Measurements from ENCODE around the gene ARIH1.
"Not testable (repeated sequence)": the region's sequence is repeated elsewhere in the genome, so short reads cannot be mapped to it uniquely, and the experiment has no call there.

The ARIH1 gene

DNA sequence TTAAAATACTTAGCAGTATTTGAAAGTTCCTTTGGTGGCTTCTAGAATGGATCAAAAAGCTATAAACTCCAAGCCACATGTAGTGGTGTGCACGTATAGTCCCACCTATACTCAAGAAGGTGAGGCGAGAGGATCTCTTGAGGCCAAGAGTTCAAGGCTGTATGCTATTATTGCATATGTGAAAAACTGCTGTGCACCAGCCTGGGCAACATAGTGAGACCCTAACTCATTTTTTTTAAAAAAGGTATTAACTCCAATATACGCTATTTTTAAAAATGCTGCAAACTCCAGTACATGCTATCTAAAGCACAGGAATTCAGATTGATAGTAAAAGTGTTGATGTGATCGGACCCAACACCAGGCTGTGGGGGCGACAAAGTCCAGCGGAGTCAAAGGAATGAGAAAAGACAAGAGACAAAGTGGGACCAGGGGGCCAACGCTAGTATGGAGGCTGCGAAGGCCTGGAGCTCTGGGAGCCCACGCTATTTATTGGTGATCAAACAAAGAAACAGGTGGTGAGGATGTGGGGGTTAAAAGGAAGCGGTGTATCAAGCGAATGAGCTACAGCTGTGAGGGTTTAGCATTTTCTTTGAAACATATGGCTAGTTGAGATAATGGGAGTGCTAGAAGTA lies 66.6 kb downstream of the ARIH1 start:
- no peak for DNase-seq

DNA sequence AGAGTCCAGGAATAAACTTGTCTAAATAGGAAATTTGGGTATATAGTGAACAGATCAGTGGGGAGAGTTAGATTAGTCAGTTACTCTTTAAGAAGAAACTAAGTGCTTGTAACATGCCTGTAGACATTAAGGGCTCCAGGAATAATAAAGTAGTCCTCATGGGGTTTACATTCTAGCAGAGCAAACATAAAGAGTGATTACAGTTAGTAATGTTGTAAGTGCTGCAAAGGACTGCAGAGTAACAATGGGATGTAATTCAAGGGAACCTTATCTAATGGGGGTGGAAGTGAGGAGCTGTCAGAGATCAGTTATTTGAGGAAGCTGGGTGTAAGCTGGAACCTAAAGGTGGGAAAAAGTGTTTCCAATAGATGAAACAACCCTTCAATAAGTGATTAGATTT lies 67.5 kb downstream of the ARIH1 start:
- no peak for DNase-seq

DNA sequence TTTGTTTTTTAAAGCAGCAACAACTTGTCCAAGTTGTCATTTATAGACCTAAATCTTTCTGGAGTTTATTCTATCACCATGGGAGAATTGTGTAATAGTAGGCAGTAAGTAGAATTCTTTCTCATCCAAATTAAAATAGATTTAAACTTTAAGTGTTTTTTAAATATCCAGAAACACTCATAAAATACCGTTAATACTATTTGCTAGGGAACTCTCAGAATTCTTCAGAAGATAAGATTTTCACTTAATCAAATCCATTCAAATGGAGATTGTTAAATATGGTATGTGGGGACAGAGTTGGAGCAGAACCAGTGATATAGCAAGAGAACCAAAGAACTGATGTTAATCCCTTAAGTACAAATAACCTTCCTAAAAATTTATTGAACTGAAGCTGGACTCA lies 71.0 kb downstream of the ARIH1 start:
- DNase-seq: no peak

GRCh38 chr15:72554471-72555425 lies 80.6 kb downstream of the ARIH1 start:
- no peak for DNase-seq

DNA sequence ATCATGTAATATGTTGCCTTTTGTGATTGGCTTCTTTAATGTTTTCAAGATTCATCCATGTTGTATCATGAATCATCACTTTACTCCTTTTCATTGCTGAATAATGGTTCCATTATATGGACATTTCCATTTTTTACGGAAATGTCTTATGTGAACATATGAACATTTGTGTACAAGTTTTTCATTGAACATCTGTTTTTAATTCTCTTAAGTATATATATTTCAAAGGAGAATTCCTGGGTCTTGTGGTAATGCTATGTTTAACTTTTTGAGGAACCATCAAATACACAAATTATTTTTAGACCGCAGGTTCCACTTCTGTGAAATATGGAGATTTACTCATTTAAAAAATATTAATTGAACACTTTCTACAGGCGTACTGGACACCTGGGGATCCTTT lies 85.7 kb downstream of the ARIH1 start:
- DNase-seq: no peak

- no peak for DNase-seq
Measured at GRCh38 chr15:72560458-72560857, 86.3 kb downstream of the ARIH1 start.

DNA sequence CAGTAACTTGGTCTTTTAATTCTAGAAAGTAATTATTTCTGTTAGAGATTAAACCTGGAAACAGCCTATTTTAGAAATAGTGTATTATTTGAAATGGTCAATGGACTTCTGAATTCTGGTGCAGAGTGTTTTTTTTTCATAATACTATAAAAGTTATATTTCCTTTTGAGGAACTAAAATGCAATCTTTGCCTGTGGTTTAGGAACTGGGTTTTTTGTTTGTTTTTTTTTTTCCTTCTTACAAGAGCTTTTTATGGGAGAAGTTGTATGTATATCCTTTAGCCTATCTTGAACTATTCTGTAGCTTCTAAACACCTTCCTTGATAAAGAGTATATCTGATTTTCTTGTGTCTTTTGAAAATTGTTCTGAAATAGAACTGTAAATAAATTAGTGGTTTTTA lies 88.3 kb downstream of the ARIH1 start:
- DNase-seq: no peak

DNA sequence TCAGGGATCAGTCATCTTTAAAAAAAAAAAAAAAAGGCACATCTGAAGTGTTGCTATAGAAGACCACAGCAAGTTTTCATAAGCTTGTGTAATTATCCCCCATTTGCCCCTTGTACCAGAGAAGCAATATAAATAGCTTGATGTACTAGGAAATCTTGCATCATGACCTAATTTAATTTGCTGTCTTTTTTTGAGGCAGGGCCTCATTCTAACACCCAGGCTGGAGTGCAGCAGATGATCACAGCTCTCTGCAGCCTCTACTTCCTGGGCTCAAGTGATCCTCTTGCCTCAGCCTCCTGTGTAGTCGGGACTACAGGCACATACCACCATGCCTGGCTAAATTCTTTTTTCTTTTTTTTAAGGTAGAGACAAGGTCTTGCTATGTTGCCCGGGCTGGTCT lies 88.7 kb downstream of the ARIH1 start:
- DNase-seq: no peak

DNA sequence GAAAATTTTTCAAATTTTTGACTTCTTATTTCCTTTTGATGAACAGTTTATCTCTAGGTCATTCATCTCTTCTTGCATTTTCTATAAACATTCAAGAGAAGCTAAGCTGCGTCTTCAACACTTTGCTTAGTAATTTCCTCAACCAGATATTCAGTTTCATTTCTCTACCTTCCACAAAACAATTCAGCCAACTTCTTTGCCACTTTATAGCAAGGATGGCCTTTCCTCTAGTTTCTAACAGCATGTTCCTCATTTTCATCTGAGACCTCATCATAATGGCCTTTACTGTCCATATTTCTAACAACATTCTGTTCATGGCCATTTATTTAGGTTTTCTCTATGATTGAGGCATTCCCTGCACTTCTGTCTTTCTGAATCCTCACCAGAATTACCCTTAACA lies 90.0 kb downstream of the ARIH1 start:
- DNase-seq: no peak

DNA sequence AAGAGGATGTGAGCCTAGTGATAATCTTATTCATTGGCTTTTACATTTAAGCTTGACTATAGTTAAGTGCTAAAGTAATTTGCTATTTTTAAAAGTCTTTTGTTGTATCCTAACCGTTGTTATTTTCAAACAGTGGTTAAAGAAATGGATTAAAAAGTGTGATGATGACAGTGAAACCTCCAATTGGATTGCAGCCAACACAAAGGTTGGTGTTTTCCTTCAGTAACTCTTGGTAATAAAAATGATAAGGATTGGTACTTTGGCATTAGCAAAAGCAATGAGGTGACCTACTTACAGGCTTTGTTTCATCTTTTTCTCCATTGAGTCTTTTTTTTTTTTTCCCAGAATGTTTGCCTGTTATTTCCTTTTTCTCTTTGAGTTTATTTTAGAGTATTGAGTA lies 92.8 kb downstream of the ARIH1 start:
- DNase-seq: no peak

DNA sequence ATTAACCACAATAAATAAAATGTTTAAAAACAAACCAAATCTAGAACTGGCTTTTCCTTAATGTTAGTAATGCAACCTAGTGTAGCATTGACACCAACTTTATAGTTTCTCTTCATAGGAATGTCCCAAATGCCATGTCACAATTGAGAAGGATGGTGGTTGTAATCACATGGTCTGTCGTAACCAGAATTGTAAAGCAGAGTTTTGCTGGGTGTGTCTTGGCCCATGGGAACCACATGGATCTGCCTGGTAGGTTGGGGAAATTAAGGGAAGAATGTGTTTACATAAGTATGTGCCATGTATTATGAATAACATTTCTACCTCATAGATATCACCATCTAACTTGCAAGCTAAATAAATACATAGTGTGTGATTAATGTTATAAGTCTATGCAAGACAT lies 95.9 kb downstream of the ARIH1 start:
- no peak for DNase-seq

DNA sequence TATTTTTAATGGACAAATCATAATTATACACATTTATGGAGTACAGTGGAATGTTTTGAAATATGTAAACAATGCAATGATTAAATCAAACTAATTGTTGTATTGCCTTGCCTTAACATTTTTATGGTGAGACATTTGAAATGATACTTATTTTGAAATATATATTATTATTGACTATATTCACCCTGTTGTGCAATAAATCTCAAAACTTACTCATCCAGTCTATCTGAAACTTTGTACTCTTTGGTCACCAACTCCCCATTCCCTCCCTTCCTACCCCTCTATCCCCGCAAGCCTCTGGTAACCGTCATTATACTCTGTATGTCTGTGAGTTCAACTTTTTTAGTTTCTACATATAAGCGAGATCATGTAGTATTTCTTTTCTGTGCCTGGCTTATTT lies 105.7 kb downstream of the ARIH1 start:
- DNase-seq: no peak

DNA sequence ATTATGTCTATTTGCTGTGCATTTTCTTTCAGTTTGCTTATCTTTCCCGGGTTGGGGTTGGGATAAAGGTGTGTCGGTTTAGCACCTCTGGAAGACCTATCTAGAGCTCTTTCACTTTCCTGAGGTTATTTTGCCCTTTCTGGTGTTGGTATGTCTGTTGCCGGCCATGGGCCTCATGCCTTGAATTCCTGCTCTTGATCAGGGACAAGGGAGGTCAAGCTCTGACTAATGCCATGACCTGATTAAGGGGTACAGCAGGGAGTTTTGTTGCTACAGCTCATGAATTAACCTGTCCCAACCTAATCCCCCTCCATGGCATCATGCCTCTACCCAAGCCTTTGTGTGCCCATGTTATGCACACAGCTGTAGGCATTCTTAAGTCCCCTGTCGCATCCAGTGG lies 109.9 kb downstream of the ARIH1 start:
- no peak for DNase-seq

GRCh38 chr15:72585025-72585424 lies 110.9 kb downstream of the ARIH1 start:
- no peak for DNase-seq

- no peak for DNase-seq
Measured at GRCh38 chr15:72585476-72586058, 111.4 kb downstream of the ARIH1 start.

DNA sequence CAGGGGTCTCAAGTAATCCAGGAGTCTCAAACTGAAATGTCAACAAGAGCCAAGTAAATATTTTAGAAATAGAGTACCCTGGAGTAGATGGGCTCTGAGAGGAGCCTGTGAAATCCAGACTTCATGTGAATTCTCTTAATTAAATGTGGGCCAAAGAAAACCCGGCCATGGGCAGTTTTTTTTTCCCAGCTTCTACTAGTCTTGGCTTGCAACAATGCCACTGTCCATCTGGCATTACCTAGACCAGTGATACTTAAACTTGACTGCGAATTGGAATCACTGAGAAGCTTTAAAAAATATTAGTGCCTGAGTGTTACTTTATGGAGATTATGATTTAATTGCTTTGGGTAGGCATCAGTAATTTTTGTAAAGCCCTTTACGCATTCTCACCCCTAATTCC lies 114.0 kb downstream of the ARIH1 start:
- DNase-seq: no peak

GRCh38 chr15:72590427-72590826 lies 116.3 kb downstream of the ARIH1 start:
- DNase-seq: no peak

DNA sequence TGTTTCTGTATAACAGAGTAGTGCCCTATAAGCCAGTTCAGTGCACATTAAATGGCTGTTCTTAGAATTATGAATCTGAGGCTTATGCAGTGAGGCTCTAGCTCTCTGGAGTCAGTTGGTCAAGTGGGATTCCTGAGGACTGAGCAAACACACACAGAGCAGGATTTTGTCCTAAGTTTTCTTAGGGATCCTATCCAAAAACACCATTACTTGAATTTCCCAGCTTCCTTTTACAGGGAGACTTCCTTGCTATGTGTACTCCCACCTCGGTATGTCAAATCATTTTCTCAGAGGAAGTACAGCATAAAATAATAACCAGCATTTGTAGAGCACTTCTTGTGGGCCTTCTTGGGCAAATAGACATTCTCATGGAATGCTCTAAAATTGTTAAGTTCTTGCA lies 117.2 kb downstream of the ARIH1 start:
- DNase-seq: no peak

DNA sequence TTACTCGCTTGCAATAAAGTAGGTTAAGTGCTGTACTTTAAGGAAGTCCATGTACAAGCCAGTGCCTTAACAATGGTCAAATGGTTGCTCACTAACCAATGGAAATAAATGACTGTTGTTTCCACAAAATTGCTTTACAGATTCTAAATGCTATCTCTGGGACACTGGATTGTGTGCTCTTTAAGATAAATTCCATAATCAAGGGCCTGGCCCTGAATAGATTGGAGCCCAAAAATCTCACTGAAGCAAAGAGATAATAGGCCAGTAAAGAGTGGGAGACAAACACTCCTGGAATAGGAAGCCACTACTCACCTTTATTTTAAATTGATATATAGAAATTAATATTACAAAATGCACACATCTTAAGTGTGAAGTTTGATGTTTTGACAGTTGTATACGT lies 118.0 kb downstream of the ARIH1 start:
- DNase-seq: no peak

DNA sequence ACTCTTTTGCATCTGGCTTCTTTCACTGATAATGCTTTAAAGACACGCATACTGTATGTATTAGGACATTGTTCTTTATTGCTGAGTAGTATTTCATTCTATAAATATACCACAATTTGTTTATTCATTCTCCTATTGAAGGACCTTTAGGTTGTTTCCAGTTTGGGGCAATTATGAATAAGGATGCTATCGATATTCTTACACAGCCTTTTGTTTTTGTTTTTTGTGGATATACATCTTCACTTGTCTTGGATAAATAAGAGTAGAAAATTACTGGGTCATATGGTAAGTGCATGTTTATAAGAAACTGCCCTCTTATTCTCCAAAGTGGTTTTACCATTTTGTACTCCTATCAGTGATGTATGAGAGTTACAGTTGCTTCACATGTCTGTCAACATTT lies 118.5 kb downstream of the ARIH1 start:
- DNase-seq: no peak

- DNase-seq: no peak
Measured at GRCh38 chr15:72593838-72594237, 119.7 kb downstream of the ARIH1 start.

- no peak for DNase-seq
Measured at GRCh38 chr15:72599855-72600464, 125.8 kb downstream of the ARIH1 start.

DNA sequence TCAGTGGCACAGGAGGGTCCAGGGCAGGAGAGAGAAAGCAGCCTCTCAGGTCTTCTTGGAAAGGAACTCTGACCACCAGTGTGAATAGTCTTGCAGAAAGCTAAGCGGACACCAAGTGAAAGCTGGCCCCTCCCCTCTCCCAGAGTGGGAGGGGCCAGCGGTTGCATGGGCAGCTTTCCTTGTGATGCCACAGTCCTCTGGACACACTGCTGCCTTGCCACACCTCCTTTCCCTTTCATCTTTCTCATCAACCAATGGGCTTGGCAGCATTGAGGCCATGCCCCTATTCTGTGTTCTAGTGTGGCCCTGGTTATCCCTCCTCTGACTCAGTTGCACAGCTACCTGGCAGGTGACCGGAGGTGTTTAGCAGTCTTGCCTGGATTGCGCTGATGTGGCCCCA lies 130.7 kb downstream of the ARIH1 start:
- no peak for DNase-seq

DNA sequence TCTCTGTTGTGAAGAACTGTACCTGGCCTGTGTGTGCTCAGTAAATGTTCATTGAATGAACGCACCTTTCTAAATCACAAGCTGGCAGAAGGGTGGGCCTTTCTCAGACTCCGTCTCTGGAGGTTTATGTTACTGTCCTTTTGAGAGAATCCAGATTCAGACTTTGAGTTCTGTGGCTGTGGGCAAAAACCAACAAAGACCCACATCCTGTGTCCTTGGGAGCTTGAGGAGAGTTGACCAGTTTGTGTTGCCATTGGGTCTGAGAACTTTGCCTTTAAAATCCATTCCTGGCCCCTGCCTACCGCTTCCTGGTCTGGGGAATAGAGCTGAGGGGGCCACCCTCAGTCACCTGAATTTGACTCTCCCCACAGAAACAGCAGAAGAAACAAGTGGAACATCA lies 134.0 kb downstream of the ARIH1 start:
- DNase-seq: not testable (repeated sequence)
